HepG2 (cell line): ENCODE data around the gene ZMYM1. TPM values are rescaled to one million over a fixed set of nuclear protein-coding genes. Genes with fewer than 3 reads are reported as not detected.

Experiments
- AGO2 ChIP-seq: fragments of 200-400 bp; formaldehyde crosslinking; optimal IDR thresholded peaks from 2 replicates; pipeline ENCODE3; 2017; ENCODE audit warnings: mild to moderate bottlenecking, low read depth, low read length, moderate library complexity
- ASH2L ChIP-seq: fragments of 300-600, 200-600 bp; sonication (generic); IDR thresholded peaks from 2 replicates; pipeline ENCODE4 v1.7.0; 2017; ENCODE audit warnings: low read depth, mild to moderate bottlenecking, moderate library complexity, mixed read lengths, low read length; ENCODE audit not compliant: insufficient read length
- ETS1 ChIP-seq: sonication (generic); formaldehyde crosslinking; IDR thresholded peaks from 2 replicates; pipeline ENCODE4 v1.4.0; 2020; ENCODE audit warnings: missing genetic modification reagents
- HMG20B ChIP-seq: conservative IDR thresholded peaks from 2 replicates; pipeline ENCODE4 v1.6.1; 2016; ENCODE audit warnings: missing genetic modification reagents, missing compliant biosample characterization
- IKZF4 ChIP-seq: sonication (generic); formaldehyde crosslinking; IDR thresholded peaks from 2 replicates; pipeline ENCODE4 v1.5.1; 2020; ENCODE audit warnings: borderline replicate concordance, mild to moderate bottlenecking, low read depth, missing genetic modification reagents; ENCODE audit errors: not compliant biosample characterization
- MLLT10 ChIP-seq: sonication (generic); formaldehyde crosslinking; IDR thresholded peaks from 2 replicates; pipeline ENCODE4 v1.4.0; 2020; ENCODE audit warnings: missing genetic modification reagents
- MTA1 ChIP-seq: sonication (generic); formaldehyde crosslinking; IDR thresholded peaks from 2 replicates; pipeline ENCODE4 v1.4.0; 2020; ENCODE audit warnings: missing genetic modification reagents, mild to moderate bottlenecking, borderline replicate concordance
- PATZ1 ChIP-seq: sonication (generic); formaldehyde crosslinking; IDR thresholded peaks from 2 replicates; pipeline ENCODE4 v1.4.0; 2020; ENCODE audit warnings: missing genetic modification reagents
- POLR2AphosphoS5 ChIP-seq: IDR thresholded peaks from 2 replicates; pipeline ENCODE4 v1.6.1; 2012; ENCODE audit warnings: low read depth, low read length
- RELA ChIP-seq: sonication (generic); formaldehyde crosslinking; IDR thresholded peaks from 2 replicates; pipeline ENCODE4 v1.4.0; 2020; ENCODE audit warnings: missing genetic modification reagents
- TCF12 ChIP-seq, 2 experiments: fragments of 450-650 bp in 1 of 2; sonication (generic) in 1 of 2; formaldehyde crosslinking in 1 of 2; IDR thresholded peaks; 2 replicates each; pipeline versions ENCODE4 v1.6.1 to v1.8.0; 2017 to 2022; ENCODE audit warnings: antibody characterized with exemption in 1 of 2, mild to moderate bottlenecking in 1 of 2, missing genetic modification reagents in 1 of 2, moderate library complexity in 1 of 2
- THAP8 ChIP-seq: sonication (generic); formaldehyde crosslinking; IDR thresholded peaks from 2 replicates; pipeline ENCODE4 v1.5.1; 2020; ENCODE audit warnings: missing genetic modification reagents, mild to moderate bottlenecking, borderline replicate concordance
- ZBTB37 ChIP-seq: sonication (generic); formaldehyde crosslinking; IDR thresholded peaks from 2 replicates; pipeline ENCODE4 v1.4.0; 2020; ENCODE audit warnings: mild to moderate bottlenecking, missing genetic modification reagents
- ZFY ChIP-seq: sonication (generic); formaldehyde crosslinking; IDR thresholded peaks from 2 replicates; pipeline ENCODE4 v1.4.0; 2020; ENCODE audit warnings: missing genetic modification reagents
- ZFYVE20 ChIP-seq: sonication (generic); formaldehyde crosslinking; IDR thresholded peaks from 2 replicates; pipeline ENCODE4 v1.8.0; 2023; ENCODE audit warnings: low read depth, mild to moderate bottlenecking, moderate library complexity, missing genetic modification reagents, borderline replicate concordance
- ZNF589 ChIP-seq: sonication (generic); formaldehyde crosslinking; conservative IDR thresholded peaks from 2 replicates; pipeline ENCODE4 v1.8.0; 2022; ENCODE audit warnings: mild to moderate bottlenecking, moderate library complexity, missing genetic modification reagents
- ZNF687 ChIP-seq: sonication (generic); formaldehyde crosslinking; IDR thresholded peaks from 2 replicates; pipeline ENCODE4 v1.5.1; 2020; ENCODE audit warnings: mild to moderate bottlenecking, missing genetic modification reagents, moderate library complexity
- ZNF761 ChIP-seq: sonication (generic); formaldehyde crosslinking; conservative IDR thresholded peaks from 2 replicates; pipeline ENCODE4 v1.4.0; 2020; ENCODE audit warnings: mild to moderate bottlenecking, missing genetic modification reagents
- ZNF891 ChIP-seq: sonication (generic); formaldehyde crosslinking; IDR thresholded peaks from 2 replicates; pipeline ENCODE4 v1.5.0; 2020; ENCODE audit warnings: mild to moderate bottlenecking, missing genetic modification reagents
- ZSCAN9 ChIP-seq: IDR thresholded peaks from 2 replicates; pipeline ENCODE4 v1.6.1; 2016; ENCODE audit warnings: borderline replicate concordance
- polyA plus RNA-seq, 8 experiments: library from polyadenylated mRNA; depleted of rRNA in 3 of 8; stranded (reverse) in 7 of 8; unstranded in 1 of 8; fragments of >200 nt; fragmentation: Illumina TruSeq in 4 of 8; extraction: Trizol in 4 of 8; gene quantifications; 2 replicates each; pipeline versions ENCODE4 v1.2.1 to v1.2.3, GENCODE V29; 2011 to 2016; ENCODE audit warnings: low read depth in 4 of 8, missing spikeins in 1 of 8, mixed read lengths in 1 of 8; ENCODE audit not compliant: insufficient read depth in 1 of 8
- total RNA-seq, 5 experiments: library from RNA; depleted of rRNA; stranded (reverse); fragments of >200 nt; fragmentation: Illumina TruSeq; extraction: Trizol; gene quantifications; 2 replicates each; pipeline ENCODE4 v1.2.3, GENCODE V29; 2016; ENCODE audit warnings: low read depth in 1 of 5

ZMYM1 gene
- total and polyA plus RNA-seq, 2 of the 13 experiments (the other 11 are each of a cell fraction or from before 2014, with no cell fraction given), result 10.0 to 16.2 TPM

GRCh38 chr1:35120458-35121133 is 41.4 kb downstream of the ZMYM1 start (continued):
- TF ChIP-seq ZBTB37 (no peak), ZFY (CRISPR knock-in tag) (peak; percentile 84; the same call in 1 of the 2 replicates), ZFYVE20 (CRISPR knock-in tag) (no peak), PATZ1 (CRISPR knock-in tag) (no peak), ZNF589 (CRISPR knock-in tag) (no peak), ASH2L (no peak), ETS1 (no peak), MLLT10 (no peak), HMG20B (CRISPR knock-in tag) (no peak), MTA1 (CRISPR knock-in tag) (no peak), ZNF761 (CRISPR knock-in tag) (no peak), TCF12 (IDR thresholded peaks at IDR 0.05) (no peak), TCF12 (CRISPR knock-in tag; IDR thresholded peaks at IDR 0.05) (no peak), ZNF891 (CRISPR knock-in tag) (no peak), ZNF687 (CRISPR knock-in tag) (peak; percentile 86), IKZF4 (CRISPR knock-in tag) (no peak), ZSCAN9 (CRISPR knock-in tag) (no peak), AGO2 (no peak), RELA (no peak), THAP8 (no peak), POLR2AphosphoS5 (no peak)
